Measurements from ENCODE around the gene OXER1.

The OXER1 gene

DNA sequence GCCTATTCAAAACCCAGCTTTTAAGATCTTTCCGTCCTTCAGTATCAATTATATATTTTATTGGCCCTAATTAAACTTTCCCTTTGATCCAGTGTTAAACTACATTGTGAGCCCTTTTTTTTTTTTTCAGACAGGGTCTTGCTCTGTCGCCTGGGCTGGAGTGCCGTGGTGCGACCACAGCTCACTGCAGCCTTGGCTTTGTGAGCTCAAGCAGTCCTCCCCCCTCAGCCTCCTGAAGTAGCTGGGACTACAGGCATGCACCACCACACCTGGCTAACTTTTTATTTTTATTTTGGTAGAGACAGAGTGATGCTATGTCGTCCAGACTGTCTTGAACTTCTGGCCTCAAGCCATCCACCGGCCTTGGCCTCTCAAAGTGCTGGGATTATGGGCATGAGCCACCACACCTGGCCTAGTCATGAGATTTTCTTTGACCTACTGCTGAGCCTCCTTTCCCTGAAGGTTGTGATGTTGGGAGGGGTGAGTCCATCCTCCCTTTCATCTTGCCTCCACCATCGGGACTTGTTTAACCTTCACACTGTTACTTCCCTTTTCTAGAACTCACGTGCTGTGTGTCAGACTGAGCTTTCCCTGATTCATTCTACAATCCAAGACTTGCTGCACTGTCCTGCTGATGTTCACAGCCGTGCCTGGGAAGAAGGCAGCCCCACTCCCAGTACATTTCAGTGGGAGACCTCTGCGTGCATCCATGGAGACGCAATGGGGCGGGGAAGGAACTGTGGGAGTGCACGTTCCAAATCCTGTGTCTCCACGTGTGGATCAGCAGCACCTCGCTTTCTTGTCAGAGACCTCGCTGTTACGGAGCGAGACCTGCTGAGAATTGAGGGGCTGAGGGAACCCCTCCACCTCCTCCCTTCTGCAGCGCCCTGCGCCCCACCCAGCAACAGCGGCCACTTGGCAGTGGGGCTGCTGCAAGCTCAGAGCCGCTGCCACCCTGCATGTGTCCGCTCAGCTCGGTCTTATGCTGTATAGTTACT lies 10.8 kb downstream of the OXER1 start:
- Histone ChIP-seq H3K4me1 (ENCODE audit: control insufficient read depth, insufficient read depth, low read length) (no peaks in the 10 kb centered on the region), H3K36me3 (ENCODE audit: control insufficient read depth in 2 of 2, insufficient read depth in 1 of 2, low read length in 2 of 2) (peaks cover 0 to 19% of the 10 kb centered on the region in 2 experiments; a peak in 1 of 3 replicates), H3K27ac (ENCODE audit: extremely low read depth, low read depth, low read length) (no peak overlapping the region), H3K9me3 (ENCODE audit: control insufficient read depth, insufficient read depth, low read depth, low read length) (no peaks in the 10 kb centered on the region), H3K4me3 (ENCODE audit: low read depth, low read length) (no peak overlapping the region)
- POLR2A ChIA-PET = no interaction called here
- CTCF ChIA-PET = no interaction called here
- TF ChIP-seq GLIS2 (tag by site-specific recombination; IDR thresholded peaks at IDR 0.05) = no peak
- TF ChIP-seq, protein P1, sequence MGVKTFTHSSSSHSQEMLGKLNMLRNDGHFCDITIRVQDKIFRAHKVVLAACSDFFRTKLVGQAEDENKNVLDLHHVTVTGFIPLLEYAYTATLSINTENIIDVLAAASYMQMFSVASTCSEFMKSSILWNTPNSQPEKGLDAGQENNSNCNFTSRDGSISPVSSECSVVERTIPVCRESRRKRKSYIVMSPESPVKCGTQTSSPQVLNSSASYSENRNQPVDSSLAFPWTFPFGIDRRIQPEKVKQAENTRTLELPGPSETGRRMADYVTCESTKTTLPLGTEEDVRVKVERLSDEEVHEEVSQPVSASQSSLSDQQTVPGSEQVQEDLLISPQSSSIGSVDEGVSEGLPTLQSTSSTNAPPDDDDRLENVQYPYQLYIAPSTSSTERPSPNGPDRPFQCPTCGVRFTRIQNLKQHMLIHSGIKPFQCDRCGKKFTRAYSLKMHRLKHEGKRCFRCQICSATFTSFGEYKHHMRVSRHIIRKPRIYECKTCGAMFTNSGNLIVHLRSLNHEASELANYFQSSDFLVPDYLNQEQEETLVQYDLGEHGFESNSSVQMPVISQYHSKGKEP (tag by site-specific recombination; IDR thresholded peaks at IDR 0.05) = no peak
- TF ChIP-seq ZBTB1 (tag by site-specific recombination; IDR thresholded peaks at IDR 0.05) = no peak
- TF ChIP-seq, protein P2, sequence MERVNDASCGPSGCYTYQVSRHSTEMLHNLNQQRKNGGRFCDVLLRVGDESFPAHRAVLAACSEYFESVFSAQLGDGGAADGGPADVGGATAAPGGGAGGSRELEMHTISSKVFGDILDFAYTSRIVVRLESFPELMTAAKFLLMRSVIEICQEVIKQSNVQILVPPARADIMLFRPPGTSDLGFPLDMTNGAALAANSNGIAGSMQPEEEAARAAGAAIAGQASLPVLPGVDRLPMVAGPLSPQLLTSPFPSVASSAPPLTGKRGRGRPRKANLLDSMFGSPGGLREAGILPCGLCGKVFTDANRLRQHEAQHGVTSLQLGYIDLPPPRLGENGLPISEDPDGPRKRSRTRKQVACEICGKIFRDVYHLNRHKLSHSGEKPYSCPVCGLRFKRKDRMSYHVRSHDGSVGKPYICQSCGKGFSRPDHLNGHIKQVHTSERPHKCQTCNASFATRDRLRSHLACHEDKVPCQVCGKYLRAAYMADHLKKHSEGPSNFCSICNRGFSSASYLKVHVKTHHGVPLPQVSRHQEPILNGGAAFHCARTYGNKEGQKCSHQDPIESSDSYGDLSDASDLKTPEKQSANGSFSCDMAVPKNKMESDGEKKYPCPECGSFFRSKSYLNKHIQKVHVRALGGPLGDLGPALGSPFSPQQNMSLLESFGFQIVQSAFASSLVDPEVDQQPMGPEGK (tag by site-specific recombination; IDR thresholded peaks at IDR 0.05) = no peak
- TF ChIP-seq ZNF26 (tag by site-specific recombination; IDR thresholded peaks at IDR 0.05) = no peak
- TF ChIP-seq, protein P3, sequence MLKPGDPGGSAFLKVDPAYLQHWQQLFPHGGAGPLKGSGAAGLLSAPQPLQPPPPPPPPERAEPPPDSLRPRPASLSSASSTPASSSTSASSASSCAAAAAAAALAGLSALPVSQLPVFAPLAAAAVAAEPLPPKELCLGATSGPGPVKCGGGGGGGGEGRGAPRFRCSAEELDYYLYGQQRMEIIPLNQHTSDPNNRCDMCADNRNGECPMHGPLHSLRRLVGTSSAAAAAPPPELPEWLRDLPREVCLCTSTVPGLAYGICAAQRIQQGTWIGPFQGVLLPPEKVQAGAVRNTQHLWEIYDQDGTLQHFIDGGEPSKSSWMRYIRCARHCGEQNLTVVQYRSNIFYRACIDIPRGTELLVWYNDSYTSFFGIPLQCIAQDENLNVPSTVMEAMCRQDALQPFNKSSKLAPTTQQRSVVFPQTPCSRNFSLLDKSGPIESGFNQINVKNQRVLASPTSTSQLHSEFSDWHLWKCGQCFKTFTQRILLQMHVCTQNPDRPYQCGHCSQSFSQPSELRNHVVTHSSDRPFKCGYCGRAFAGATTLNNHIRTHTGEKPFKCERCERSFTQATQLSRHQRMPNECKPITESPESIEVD (tag by site-specific recombination; IDR thresholded peaks at IDR 0.05) = no peak
- TF ChIP-seq ZNF791 (tag by site-specific recombination; IDR thresholded peaks at IDR 0.05) = no peak
- TF ChIP-seq, protein P4, sequence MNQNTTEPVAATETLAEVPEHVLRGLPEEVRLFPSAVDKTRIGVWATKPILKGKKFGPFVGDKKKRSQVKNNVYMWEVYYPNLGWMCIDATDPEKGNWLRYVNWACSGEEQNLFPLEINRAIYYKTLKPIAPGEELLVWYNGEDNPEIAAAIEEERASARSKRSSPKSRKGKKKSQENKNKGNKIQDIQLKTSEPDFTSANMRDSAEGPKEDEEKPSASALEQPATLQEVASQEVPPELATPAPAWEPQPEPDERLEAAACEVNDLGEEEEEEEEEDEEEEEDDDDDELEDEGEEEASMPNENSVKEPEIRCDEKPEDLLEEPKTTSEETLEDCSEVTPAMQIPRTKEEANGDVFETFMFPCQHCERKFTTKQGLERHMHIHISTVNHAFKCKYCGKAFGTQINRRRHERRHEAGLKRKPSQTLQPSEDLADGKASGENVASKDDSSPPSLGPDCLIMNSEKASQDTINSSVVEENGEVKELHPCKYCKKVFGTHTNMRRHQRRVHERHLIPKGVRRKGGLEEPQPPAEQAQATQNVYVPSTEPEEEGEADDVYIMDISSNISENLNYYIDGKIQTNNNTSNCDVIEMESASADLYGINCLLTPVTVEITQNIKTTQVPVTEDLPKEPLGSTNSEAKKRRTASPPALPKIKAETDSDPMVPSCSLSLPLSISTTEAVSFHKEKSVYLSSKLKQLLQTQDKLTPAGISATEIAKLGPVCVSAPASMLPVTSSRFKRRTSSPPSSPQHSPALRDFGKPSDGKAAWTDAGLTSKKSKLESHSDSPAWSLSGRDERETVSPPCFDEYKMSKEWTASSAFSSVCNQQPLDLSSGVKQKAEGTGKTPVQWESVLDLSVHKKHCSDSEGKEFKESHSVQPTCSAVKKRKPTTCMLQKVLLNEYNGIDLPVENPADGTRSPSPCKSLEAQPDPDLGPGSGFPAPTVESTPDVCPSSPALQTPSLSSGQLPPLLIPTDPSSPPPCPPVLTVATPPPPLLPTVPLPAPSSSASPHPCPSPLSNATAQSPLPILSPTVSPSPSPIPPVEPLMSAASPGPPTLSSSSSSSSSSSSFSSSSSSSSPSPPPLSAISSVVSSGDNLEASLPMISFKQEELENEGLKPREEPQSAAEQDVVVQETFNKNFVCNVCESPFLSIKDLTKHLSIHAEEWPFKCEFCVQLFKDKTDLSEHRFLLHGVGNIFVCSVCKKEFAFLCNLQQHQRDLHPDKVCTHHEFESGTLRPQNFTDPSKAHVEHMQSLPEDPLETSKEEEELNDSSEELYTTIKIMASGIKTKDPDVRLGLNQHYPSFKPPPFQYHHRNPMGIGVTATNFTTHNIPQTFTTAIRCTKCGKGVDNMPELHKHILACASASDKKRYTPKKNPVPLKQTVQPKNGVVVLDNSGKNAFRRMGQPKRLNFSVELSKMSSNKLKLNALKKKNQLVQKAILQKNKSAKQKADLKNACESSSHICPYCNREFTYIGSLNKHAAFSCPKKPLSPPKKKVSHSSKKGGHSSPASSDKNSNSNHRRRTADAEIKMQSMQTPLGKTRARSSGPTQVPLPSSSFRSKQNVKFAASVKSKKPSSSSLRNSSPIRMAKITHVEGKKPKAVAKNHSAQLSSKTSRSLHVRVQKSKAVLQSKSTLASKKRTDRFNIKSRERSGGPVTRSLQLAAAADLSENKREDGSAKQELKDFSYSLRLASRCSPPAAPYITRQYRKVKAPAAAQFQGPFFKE (tag by site-specific recombination; IDR thresholded peaks at IDR 0.05; ENCODE audit: borderline replicate concordance) = no peak
- TF ChIP-seq, protein P5, sequence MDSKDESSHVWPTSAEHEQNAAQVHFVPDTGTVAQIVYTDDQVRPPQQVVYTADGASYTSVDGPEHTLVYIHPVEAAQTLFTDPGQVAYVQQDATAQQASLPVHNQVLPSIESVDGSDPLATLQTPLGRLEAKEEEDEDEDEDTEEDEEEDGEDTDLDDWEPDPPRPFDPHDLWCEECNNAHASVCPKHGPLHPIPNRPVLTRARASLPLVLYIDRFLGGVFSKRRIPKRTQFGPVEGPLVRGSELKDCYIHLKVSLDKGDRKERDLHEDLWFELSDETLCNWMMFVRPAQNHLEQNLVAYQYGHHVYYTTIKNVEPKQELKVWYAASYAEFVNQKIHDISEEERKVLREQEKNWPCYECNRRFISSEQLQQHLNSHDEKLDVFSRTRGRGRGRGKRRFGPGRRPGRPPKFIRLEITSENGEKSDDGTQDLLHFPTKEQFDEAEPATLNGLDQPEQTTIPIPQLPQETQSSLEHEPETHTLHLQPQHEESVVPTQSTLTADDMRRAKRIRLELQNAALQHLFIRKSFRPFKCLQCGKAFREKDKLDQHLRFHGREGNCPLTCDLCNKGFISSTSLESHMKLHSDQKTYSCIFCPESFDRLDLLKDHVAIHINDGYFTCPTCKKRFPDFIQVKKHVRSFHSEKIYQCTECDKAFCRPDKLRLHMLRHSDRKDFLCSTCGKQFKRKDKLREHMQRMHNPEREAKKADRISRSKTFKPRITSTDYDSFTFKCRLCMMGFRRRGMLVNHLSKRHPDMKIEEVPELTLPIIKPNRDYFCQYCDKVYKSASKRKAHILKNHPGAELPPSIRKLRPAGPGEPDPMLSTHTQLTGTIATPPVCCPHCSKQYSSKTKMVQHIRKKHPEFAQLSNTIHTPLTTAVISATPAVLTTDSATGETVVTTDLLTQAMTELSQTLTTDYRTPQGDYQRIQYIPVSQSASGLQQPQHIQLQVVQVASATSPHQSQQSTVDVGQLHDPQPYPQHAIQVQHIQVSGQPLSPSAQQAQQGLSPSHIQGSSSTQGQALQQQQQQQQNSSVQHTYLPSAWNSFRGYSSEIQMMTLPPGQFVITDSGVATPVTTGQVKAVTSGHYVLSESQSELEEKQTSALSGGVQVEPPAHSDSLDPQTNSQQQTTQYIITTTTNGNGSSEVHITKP (tag by site-specific recombination; IDR thresholded peaks at IDR 0.05) = no peak
- no peak for TF ChIP-seq ZNF571 (tag by site-specific recombination; IDR thresholded peaks at IDR 0.05)
- TF ChIP-seq ZNF449 (tag by site-specific recombination; IDR thresholded peaks at IDR 0.05) = no peak
- no peak for TF ChIP-seq ZNF530 (tag by site-specific recombination; IDR thresholded peaks at IDR 0.05; ENCODE audit: low read depth)
- no peak for TF ChIP-seq ZFP69B (tag by site-specific recombination; IDR thresholded peaks at IDR 0.05)
- no peak for TF ChIP-seq ZNF155 (tag by site-specific recombination; IDR thresholded peaks at IDR 0.05)
- TF ChIP-seq ZNF558 (tag by site-specific recombination; IDR thresholded peaks at IDR 0.05) = no peak

Data from HEK293 (cell line).